ENCODE measurements around the gene PHACTR1.

GRCh38 chr6:13116155-13116554, 399.6 kb downstream of the PHACTR1 start:
- TF ChIP-seq CTCF (conservative IDR thresholded peaks at IDR 0.05; ENCODE audit: low read depth, low read length), result no peak
- no peak for TF ChIP-seq EZH2 (IDR thresholded peaks at IDR 0.05; ENCODE audit: borderline replicate concordance, low read depth, low read length, poor library complexity, severe bottlenecking)
